ENCODE measurements around the gene ELK4.

DNA sequence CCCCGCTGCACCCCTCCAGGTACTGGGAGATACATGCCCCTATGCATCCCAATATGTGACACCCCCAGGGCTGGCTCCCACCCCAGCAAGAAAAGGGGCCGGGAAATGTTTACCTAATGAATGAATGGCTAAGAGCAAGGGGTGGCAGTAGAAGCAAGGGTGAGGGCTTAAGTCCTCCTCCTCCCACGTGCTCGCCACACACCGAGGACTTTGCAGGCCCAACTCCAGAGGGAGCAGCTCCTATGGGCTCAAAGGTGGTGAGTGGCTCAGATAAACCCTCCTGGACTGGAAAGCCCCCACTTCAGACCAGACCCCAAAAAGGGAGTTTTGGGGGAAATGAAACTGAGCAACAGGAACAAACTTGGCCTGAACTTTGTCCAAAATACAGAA lies 37.1 kb upstream of the ELK4 start:
- TF ChIP-seq CTCF (conservative IDR thresholded peaks at IDR 0.05 in 1 of 2, IDR thresholded peaks at IDR 0.05 in 1 of 2; ENCODE audit: low read depth in 1 of 2, low read length in 2 of 2), result no peak
- no peak for TF ChIP-seq EZH2 (IDR thresholded peaks at IDR 0.05; ENCODE audit: low read length, missing control alignments)
